Osteocyte (in vitro differentiated cells): ENCODE data around the gene PGM3. TPM values are rescaled to one million over a fixed set of nuclear protein-coding genes. Genes with fewer than 3 reads are reported as not detected.

Experiments used
- DNase-seq: peaks from one replicate; pipeline ENCODE4 v3.0.0; 2021; ENCODE audit warnings: mixed read lengths; ENCODE audit not compliant: unreplicated experiment; ENCODE audit errors: extremely low spot score
- H3K27ac Mint-ChIP-seq: one replicate; pipeline ENCODE4 v1.8.0; 2021; ENCODE audit warnings: mild to moderate bottlenecking, mixed read lengths; ENCODE audit not compliant: unreplicated experiment
- H3K27me3 Mint-ChIP-seq: one replicate; pipeline ENCODE4 v1.8.0; 2021; ENCODE audit warnings: mixed read lengths; ENCODE audit not compliant: unreplicated experiment
- H3K36me3 Mint-ChIP-seq: one replicate; pipeline ENCODE4 v1.8.0; 2021; ENCODE audit warnings: mixed read lengths; ENCODE audit not compliant: unreplicated experiment
- H3K4me1 Mint-ChIP-seq: one replicate; pipeline ENCODE4 v1.8.0; 2021; ENCODE audit warnings: mixed read lengths; ENCODE audit not compliant: unreplicated experiment
- H3K4me3 Mint-ChIP-seq: one replicate; pipeline ENCODE4 v1.8.0; 2021; ENCODE audit warnings: mild to moderate bottlenecking, moderate library complexity, mixed read lengths; ENCODE audit not compliant: unreplicated experiment
- H3K9me3 Mint-ChIP-seq: one replicate; pipeline ENCODE4 v1.8.0; 2021; ENCODE audit warnings: mixed read lengths; ENCODE audit not compliant: unreplicated experiment
- CTCF ChIP-seq: fragments of 200-600 bp; sonication (generic); IDR thresholded peaks from 2 replicates; pipeline ENCODE4 v1.5.0; 2021; ENCODE audit warnings: antibody characterized with exemption, mild to moderate bottlenecking, moderate library complexity
- total RNA-seq: library from RNA; stranded (reverse); gene quantifications from 2 replicates; pipeline ENCODE4 v1.2.1, GENCODE V29; 2021

PGM3 gene
- total RNA-seq, 1 donor from 2014 or later, result 81.1 TPM

GRCh38 chr6:83132121-83132520 is 60.9 kb downstream of the PGM3 start:
- Mint-ChIP-seq H3K4me1 (no peaks in the 10 kb centered on the region), H3K9me3 (no peaks in the 10 kb centered on the region), H3K4me3 (no peak overlapping the region), H3K27ac (no peak overlapping the region), H3K36me3 (peaks cover 56% of the 10 kb centered on the region), H3K27me3 (no peaks in the 10 kb centered on the region)
- no peak for DNase-seq
- TF ChIP-seq CTCF, result no peak

DNA sequence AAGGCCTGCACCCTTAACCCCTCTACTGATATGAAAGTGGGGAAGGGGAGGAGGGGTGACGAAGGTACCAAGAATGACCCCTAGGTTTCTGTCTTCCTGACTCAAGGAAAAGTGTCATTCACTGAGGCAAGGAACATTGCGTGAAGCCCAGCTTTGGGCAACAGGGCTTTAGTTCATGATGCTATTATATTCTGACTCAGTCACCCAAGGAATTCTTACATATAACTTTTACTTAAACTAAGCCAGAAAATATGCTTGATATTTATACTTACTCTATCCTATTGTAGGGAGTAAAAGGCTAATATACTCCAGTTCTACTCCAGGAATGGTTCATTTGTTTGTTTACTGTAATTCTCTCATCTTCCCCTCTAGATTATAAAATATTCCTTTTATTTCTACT is 65.1 kb downstream of the PGM3 start:
- H3K4me1 Mint-ChIP-seq, result no peaks in the 10 kb centered on the region
- no peak for DNase-seq
- H3K9me3 Mint-ChIP-seq, result no peaks in the 10 kb centered on the region
- H3K27me3 Mint-ChIP-seq, result no peaks in the 10 kb centered on the region
- H3K36me3 Mint-ChIP-seq, result peaks cover 64% of the 10 kb centered on the region
- H3K4me3 Mint-ChIP-seq, result no peak overlapping the region
- no peak for TF ChIP-seq CTCF
- H3K27ac Mint-ChIP-seq, result no peak overlapping the region

GRCh38 chr6:83127258-83127657 is 65.8 kb downstream of the PGM3 start:
- DNase-seq, result no peak
- Mint-ChIP-seq H3K27ac (no peak overlapping the region), H3K36me3 (peaks cover 65% of the 10 kb centered on the region), H3K27me3 (no peaks in the 10 kb centered on the region), H3K4me1 (no peaks in the 10 kb centered on the region), H3K4me3 (no peak overlapping the region), H3K9me3 (no peaks in the 10 kb centered on the region)
- no peak for TF ChIP-seq CTCF

DNA sequence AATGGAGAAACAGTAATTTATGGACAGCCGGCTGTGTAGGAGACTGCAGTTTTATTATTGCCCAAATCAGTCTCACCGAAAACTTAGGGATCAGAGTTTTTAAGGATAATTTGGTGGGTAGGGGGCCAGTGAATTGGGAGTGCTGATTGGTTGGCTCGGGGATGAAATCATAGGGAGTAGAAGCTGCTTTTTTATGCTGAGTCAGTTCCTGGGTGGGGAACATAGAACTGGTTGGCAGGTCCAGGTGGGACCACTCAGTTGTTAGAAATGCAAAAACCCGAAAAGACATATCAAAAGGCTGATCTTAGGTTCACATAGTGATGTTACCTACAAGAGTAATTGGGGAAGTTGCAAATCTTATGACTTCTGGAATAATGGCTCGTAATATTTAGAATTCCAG is 66.3 kb downstream of the PGM3 start:
- H3K9me3 Mint-ChIP-seq, result no peaks in the 10 kb centered on the region
- H3K27ac Mint-ChIP-seq, result no peak overlapping the region

DNA sequence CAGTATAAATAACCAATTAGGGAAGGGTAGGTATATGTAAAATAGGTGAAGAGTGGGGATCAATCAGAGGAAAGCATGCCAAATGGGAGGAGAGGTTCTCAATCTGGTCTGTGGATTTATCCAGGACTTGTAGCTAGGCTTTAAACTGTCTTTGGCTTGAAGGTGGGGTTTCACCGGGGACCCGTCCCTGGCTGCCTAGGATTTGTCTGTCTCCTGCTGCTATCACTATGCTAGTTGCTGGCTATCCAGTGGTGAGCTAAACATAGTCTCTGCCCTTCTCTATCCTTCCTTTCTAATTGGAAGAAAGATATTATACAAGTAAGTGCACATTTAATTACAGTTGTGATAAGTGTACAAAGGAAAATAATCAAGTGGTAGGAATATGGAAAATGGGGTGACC is 66.8 kb downstream of the PGM3 start:
- Mint-ChIP-seq H3K27me3 (no peaks in the 10 kb centered on the region), H3K36me3 (peaks cover 61% of the 10 kb centered on the region), H3K4me3 (no peak overlapping the region), H3K9me3 (no peaks in the 10 kb centered on the region), H3K27ac (no peak overlapping the region), H3K4me1 (no peaks in the 10 kb centered on the region)
- no peak for TF ChIP-seq CTCF
- no peak for DNase-seq

More for the DNA sequence above, 66.3 kb downstream of the PGM3 start:
- Mint-ChIP-seq H3K4me3 (no peak overlapping the region), H3K27me3 (no peaks in the 10 kb centered on the region), H3K36me3 (peaks cover 61% of the 10 kb centered on the region), H3K4me1 (no peaks in the 10 kb centered on the region)
- no peak for DNase-seq
- no peak for TF ChIP-seq CTCF
